ENCODE measurements around the gene CNKSR2.

Gene CNKSR2

DNA sequence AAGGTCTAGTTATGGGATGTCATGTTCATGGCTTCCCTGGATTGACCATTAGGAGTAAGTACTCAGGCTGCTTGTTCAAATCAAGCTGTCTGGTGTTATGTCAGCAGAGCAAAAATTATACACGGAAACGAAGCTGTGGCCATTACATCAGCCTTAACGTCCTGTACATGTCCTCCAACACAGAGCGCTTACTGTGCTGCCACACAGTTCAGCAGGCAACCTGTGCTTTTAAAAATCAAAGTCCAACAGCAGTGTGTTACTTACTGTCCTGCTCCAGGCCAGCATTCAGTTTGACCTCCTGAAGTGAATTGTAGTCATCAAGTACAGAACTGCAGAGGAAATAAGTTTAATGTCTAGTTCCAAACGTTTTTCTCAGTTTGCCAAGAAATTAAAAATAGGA is 237.9 kb downstream of the CNKSR2 start:
- no peak for DNase-seq (ENCODE audit: low spot score)

DNA sequence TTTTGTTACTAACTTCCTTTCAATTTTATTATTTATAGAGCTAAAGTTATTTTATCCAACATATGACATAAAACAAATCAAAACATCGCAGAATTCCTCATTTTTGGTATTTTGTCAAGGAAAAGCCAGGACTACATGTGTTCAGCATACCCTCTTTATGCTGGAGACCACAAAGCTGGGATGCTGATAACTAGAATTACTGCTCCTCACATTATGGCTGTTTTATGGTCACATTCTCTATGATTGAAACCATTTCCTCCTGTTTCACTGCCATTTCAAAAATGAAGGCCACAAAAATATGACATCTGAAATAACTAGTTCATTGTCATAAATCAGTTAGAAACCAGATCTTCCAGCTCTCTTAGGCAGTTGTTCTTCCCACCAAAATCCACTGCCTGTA is 242.2 kb downstream of the CNKSR2 start:
- DNase-seq (ENCODE audit: low spot score) = no peak

- DNase-seq (ENCODE audit: low spot score) = no peak
Measured at GRCh38 chrX:21620234-21620633, 246.0 kb downstream of the CNKSR2 start.

GRCh38 chrX:21623778-21624501 is 249.7 kb downstream of the CNKSR2 start:
- DNase-seq (ENCODE audit: low spot score) = no peak

DNA sequence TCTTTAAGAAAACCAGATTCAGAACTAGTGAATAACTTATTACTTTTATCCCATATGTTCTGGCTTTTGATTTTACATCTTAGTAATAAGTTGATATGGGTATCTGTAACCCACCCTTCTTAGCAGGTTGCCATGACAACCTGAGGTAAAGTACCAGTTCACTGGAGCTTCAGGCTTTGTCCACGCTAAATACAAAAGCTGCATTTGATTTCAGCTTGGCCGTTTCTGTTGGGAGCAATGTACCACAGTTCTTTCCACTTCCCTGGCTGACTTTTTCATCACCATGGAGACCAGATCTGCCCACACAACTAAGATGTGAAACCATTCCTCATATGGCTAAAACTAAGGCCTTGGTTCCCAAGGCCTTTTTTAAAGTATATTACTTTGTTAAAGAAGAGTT is 257.8 kb downstream of the CNKSR2 start:
- no peak for DNase-seq (ENCODE audit: low spot score)

DNA sequence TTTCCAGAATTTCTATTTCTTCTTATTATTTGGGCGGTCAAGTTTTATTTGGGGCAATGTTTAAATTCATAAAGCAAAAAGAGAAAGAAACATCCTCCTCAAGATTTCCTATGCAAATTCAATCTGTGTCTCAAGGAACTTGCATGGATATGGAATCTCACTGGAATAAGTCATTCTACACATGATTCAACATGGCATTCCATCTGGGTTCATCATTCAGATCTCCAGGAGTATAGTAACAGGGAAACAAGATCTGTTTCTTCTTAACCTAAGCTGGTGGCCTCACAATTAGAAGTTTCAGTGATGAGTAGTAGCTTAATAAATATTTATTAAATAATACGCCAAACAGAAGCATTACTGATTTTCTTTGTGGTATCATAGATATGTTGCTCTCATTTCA is 264.1 kb downstream of the CNKSR2 start:
- DNase-seq (ENCODE audit: low spot score) = no peak

DNA sequence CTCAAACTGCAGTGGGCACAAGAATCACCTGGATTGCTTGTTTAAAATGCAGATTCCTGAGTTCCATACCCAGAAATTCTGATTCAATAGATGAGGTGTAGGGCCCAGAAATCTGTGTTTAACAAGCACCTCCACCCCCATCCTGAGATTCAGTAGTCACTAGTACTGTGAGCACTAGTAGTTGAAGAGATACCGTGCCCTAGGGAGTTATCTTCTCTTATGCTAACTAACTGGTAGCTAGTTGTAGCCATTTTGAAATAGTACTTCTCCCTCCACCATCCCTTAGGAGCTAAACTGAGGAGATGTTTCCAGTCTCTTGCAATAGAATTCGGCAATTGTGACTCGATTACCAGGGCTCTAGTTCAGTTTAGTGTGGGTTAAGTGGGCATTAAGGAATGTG is 265.6 kb downstream of the CNKSR2 start:
- DNase-seq (ENCODE audit: low spot score) = no peak

GRCh38 chrX:21645431-21645830 is 271.2 kb downstream of the CNKSR2 start:
- no peak for DNase-seq (ENCODE audit: low spot score)

DNA sequence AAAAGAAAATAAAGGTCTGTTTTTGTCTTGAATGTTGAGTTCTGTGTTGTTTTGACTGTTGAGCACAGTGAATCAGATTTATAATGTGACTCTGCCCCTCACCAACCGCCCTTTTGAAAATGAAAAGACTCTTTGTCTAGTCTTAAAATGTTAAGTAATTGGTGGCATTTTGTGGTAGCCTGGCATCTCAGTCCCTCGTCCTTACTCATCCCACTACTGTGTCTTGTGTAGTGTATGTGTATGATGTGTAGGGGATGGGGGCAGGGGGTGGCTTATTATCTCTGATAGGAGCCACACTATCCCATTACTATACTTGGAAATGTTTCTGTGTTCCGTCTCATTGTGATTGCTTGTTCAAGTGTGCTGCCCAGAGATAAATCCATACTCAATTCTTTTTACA is 271.7 kb downstream of the CNKSR2 start:
- no peak for DNase-seq (ENCODE audit: low spot score)

- no peak for DNase-seq (ENCODE audit: low spot score)
Measured at GRCh38 chrX:21655901-21656586, 281.8 kb downstream of the CNKSR2 start.

- DNase-seq (ENCODE audit: low spot score) = no peak
Measured at GRCh38 chrX:21656587-21657317, 282.5 kb downstream of the CNKSR2 start.

GRCh38 chrX:21657318-21658151 is 283.3 kb downstream of the CNKSR2 start:
- DNase-seq (ENCODE audit: low spot score) = no peak

- no peak for DNase-seq (ENCODE audit: low spot score)
Measured at GRCh38 chrX:21658152-21658737, 284.0 kb downstream of the CNKSR2 start, which contains the start of gene KLHL34. KLHL34 (minus strand) TSS chrX:21658330; CDS start chrX:21657788, 542 bp downstream.

DNA sequence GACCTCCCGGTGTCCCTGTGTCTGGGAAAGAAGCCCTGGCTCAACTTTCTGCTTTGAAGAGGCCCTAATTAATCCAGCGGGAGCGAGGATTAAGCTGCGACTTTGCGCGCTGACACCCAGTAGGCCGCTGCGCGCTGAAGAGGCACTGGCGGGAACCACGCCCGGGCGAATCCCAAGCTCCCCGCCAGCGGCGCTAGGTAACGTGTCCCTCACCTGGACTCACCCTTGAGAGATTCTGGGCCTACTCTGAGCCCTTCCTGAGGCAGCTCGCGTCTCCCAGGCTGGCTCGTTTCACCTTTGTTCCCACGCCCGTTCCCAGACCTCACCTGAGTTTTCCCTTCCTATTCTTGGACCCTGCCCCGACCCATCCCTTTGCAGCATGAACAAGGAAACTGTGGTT is 284.5 kb downstream of the CNKSR2 start:
- no peak for DNase-seq (ENCODE audit: low spot score)

DNA sequence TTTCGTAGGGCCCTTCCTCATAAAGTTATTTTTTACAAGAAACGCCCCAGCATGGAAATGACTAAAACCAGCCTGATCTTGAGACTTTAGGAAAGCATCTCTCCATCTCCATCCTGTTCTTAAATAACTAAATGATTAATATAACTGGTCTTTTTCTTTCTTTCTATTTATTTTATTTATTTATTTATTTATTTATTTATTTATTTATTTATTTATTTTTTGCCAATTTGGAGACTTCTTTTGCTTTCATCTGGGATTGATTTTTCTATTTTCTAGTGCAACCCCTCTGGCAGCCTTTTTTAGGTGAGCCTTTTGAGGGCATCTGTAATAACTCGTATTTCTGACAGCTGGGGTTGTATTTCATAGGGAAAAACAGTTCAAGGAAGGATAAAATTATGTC is 285.1 kb downstream of the CNKSR2 start:
- DNase-seq (ENCODE audit: low spot score) = no peak

- no peak for DNase-seq (ENCODE audit: low spot score)
Measured at GRCh38 chrX:21660156-21660555, 285.9 kb downstream of the CNKSR2 start.

GRCh38 chrX:21661316-21661715 is 287.1 kb downstream of the CNKSR2 start:
- DNase-seq (ENCODE audit: low spot score) = no peak

DNA sequence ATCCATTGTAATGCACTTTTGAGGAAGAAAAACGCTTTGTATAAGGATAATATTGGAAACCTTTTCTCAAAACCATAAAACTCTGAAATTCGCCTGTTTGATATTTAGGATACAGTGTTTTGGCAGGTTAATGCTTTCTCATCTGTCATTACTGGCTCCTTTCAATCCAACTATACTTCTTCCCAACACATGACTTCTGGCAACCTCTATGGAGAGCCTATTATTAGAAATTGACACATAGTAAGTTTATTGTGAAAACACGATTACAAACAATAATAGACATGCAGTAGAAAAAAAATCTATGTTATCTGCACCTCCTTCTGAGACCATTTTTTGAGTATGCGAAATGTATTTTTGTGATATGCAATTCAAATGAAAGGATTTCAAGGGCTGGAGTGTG is 288.5 kb downstream of the CNKSR2 start:
- DNase-seq (ENCODE audit: low spot score) = no peak

GRCh38 chrX:21666252-21666651 is 292.0 kb downstream of the CNKSR2 start:
- no peak for DNase-seq (ENCODE audit: low spot score)

- no peak for DNase-seq (ENCODE audit: low spot score)
Measured at GRCh38 chrX:21666679-21667078, 292.5 kb downstream of the CNKSR2 start.

- no peak for DNase-seq (ENCODE audit: low spot score)
Measured at GRCh38 chrX:21674430-21675186, 300.4 kb downstream of the CNKSR2 start.

Measured in activated CD4-positive, alpha-beta T cell treated with anti-CD3 and anti-CD28 coated beads, Interleukin-2, Interleukin-4, amounts not matched to agents 100 ng/mL and 50 ng/mL, durations not matched to agents 16 hours and 8 hours (primary cell).